Peyer's patch (tissue), 4 donors: Measurements from ENCODE around the gene TBCD.

ENCODE experiments used
- POLR2A ChIP-seq, 2 donors: fragments of 450-650 bp; IDR thresholded peaks; one replicate each; pipeline ENCODE4 v1.5.1; 2017; ENCODE audit warnings: antibody characterized with exemption in 2 of 2, mild to moderate bottlenecking in 2 of 2, moderate library complexity in 2 of 2
- TF ChIP-seq, protein P1 (sequence below), 6 experiments: fragments of 450-650 bp in 4 of 6; fragments of 200-600 bp in 2 of 6; sonication (generic) in 1 of 6; IDR thresholded peaks; one replicate each; pipeline ENCODE4 v1.5.1; 2017 to 2019; ENCODE audit warnings: antibody characterized with exemption in 6 of 6, mild to moderate bottlenecking in 3 of 6, moderate library complexity in 1 of 6

DNA sequence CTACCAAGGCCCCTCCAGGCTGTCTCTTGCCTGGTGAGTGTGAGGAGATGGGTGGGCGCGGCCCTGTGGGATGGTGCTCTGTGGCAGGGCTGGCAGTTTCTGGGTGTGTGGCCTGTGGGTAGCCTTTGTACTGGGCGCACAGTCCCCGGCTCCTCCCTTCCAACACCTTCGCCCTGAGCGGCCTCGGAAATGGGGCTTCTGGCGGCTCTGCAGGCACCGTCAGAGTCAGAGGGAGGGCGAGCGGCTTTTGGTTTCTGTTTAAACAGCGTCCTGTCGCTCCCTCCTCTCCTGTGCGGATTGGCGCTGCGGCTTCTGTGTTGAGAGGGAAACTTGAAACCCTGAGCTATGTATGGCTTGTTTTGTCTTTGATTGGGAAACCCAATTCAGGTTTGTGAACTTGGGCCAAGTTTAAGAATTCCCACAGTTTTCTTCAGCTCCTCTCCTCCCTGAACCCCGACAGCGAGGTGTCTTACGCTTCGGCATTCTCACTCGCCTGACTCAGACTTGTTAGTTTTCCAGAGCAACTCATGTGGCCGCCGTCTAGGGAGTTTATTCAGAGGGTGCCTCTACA is 96.2 kb downstream of the TBCD start:
- TF ChIP-seq, protein P1, sequence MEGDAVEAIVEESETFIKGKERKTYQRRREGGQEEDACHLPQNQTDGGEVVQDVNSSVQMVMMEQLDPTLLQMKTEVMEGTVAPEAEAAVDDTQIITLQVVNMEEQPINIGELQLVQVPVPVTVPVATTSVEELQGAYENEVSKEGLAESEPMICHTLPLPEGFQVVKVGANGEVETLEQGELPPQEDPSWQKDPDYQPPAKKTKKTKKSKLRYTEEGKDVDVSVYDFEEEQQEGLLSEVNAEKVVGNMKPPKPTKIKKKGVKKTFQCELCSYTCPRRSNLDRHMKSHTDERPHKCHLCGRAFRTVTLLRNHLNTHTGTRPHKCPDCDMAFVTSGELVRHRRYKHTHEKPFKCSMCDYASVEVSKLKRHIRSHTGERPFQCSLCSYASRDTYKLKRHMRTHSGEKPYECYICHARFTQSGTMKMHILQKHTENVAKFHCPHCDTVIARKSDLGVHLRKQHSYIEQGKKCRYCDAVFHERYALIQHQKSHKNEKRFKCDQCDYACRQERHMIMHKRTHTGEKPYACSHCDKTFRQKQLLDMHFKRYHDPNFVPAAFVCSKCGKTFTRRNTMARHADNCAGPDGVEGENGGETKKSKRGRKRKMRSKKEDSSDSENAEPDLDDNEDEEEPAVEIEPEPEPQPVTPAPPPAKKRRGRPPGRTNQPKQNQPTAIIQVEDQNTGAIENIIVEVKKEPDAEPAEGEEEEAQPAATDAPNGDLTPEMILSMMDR (IDR thresholded peaks at IDR 0.05), result no peak
- TF ChIP-seq POLR2A (IDR thresholded peaks at IDR 0.05), result peak in 1 of 2 donors; percentile 66
